GM10847 (cell line): ENCODE results near the gene FGFR2.

ENCODE experiments used
- POLR2A ChIP-seq: IDR thresholded peaks from 2 replicates; pipeline ENCODE4 v1.6.1; 2011; ENCODE audit not compliant: insufficient read length; ENCODE audit errors: extremely low read depth

Gene FGFR2

GRCh38 chr10:121598263-121599249 is at the start of gene FGFR2:
TSS of gene FGFR2 (minus strand) at chr10:121598444. CDS start at chr10:121593817, 4,627 bp downstream.
- TF ChIP-seq POLR2A: no peak

GRCh38 chr10:121647401-121647800 is 49.2 kb upstream of the FGFR2 start:
- no peak for TF ChIP-seq POLR2A

GRCh38 chr10:121645696-121646095 is 47.5 kb upstream of the FGFR2 start:
- no peak for TF ChIP-seq POLR2A

- TF ChIP-seq POLR2A: no peak
Measured at GRCh38 chr10:121644501-121644900, 46.3 kb upstream of the FGFR2 start.

GRCh38 chr10:121640266-121640665 is 42.0 kb upstream of the FGFR2 start:
- no peak for TF ChIP-seq POLR2A

- no peak for TF ChIP-seq POLR2A
Measured at GRCh38 chr10:121639416-121639815, 41.2 kb upstream of the FGFR2 start.

GRCh38 chr10:121637437-121637836 is 39.2 kb upstream of the FGFR2 start:
- no peak for TF ChIP-seq POLR2A

- no peak for TF ChIP-seq POLR2A
Measured at GRCh38 chr10:121633056-121633455, 34.8 kb upstream of the FGFR2 start.

GRCh38 chr10:121631365-121632029 is 33.3 kb upstream of the FGFR2 start:
- no peak for TF ChIP-seq POLR2A

GRCh38 chr10:121628859-121629258 is 30.6 kb upstream of the FGFR2 start:
- no peak for TF ChIP-seq POLR2A

GRCh38 chr10:121627876-121628581 is 29.8 kb upstream of the FGFR2 start:
- no peak for TF ChIP-seq POLR2A

GRCh38 chr10:121624836-121625486 is 26.7 kb upstream of the FGFR2 start:
- TF ChIP-seq POLR2A: no peak

- TF ChIP-seq POLR2A: no peak
Measured at GRCh38 chr10:121618906-121619305, 20.7 kb upstream of the FGFR2 start.

- no peak for TF ChIP-seq POLR2A
Measured at GRCh38 chr10:121617176-121617575, 18.9 kb upstream of the FGFR2 start.

GRCh38 chr10:121616291-121616690 is 18.0 kb upstream of the FGFR2 start:
- TF ChIP-seq POLR2A: no peak

- TF ChIP-seq POLR2A: no peak
Measured at GRCh38 chr10:121615836-121616235, 17.6 kb upstream of the FGFR2 start.

GRCh38 chr10:121615435-121615793 is 17.2 kb upstream of the FGFR2 start:
- no peak for TF ChIP-seq POLR2A
